Mononuclear cell (primary cell): Measurements from ENCODE around the gene ADRA2B. TPM values are rescaled to one million over a fixed set of nuclear protein-coding genes. Genes with fewer than 3 reads are reported as not detected.
"Not testable (repeated sequence)": the region's sequence is repeated elsewhere in the genome, so short reads cannot be mapped to it uniquely, and the experiment has no call there.

Experiments used
- H3K27me3 ChIP-seq: 2 replicates; pipeline ENCODE4 v1.6.0; 2011; ENCODE audit warnings: low read length, control low read depth; ENCODE audit not compliant: insufficient read depth
- H3K4me1 ChIP-seq: 2 replicates; pipeline ENCODE4 v1.5.1; 2011; ENCODE audit warnings: mild to moderate bottlenecking, low read length, control low read depth; ENCODE audit not compliant: insufficient read depth
- H3K4me3 ChIP-seq: 2 replicates; pipeline ENCODE4 v1.5.1; 2011; ENCODE audit warnings: mild to moderate bottlenecking, low read length, moderate library complexity
- H3K9me3 ChIP-seq: 2 replicates; pipeline ENCODE4 v1.5.1; 2011; ENCODE audit warnings: low read depth, mild to moderate bottlenecking, control low read depth, low read length
- total RNA-seq: library from RNA; depleted of rRNA; stranded (reverse); fragments of >200 nt; gene quantifications from one replicate; pipeline ENCODE4 v1.2.3, GENCODE V29; 2012

The ADRA2B gene
- total RNA-seq, 1 donor: 1.5 TPM

GRCh38 chr2:96070351-96070750 lies 46.0 kb downstream of the ADRA2B start:
- not testable (repeated sequence) for H3K4me1 ChIP-seq, H3K9me3 ChIP-seq, H3K4me3 ChIP-seq

GRCh38 chr2:96069878-96070277 lies 46.5 kb downstream of the ADRA2B start:
- H3K27me3 ChIP-seq, H3K4me1 ChIP-seq, H3K9me3 ChIP-seq, H3K4me3 ChIP-seq: not testable (repeated sequence)

More at GRCh38 chr2:96070351-96070750, 46.0 kb downstream of the ADRA2B start:
- not testable (repeated sequence) for H3K27me3 ChIP-seq

- not testable (repeated sequence) for H3K9me3 ChIP-seq, H3K4me3 ChIP-seq, H3K4me1 ChIP-seq, H3K27me3 ChIP-seq
These were observed 48.3 kb downstream of the ADRA2B start for GRCh38 chr2:96067902-96068581.

- H3K27me3 ChIP-seq, H3K4me3 ChIP-seq, H3K9me3 ChIP-seq, H3K4me1 ChIP-seq: not testable (repeated sequence)
These were observed 49.2 kb downstream of the ADRA2B start for GRCh38 chr2:96067098-96067660.

- H3K4me3 ChIP-seq, H3K4me1 ChIP-seq, H3K9me3 ChIP-seq, H3K27me3 ChIP-seq: not testable (repeated sequence)
These were observed 49.9 kb downstream of the ADRA2B start for GRCh38 chr2:96066511-96066910.

GRCh38 chr2:96065954-96066353 lies 50.4 kb downstream of the ADRA2B start:
- not testable (repeated sequence) for H3K4me3 ChIP-seq, H3K4me1 ChIP-seq, H3K9me3 ChIP-seq, H3K27me3 ChIP-seq

GRCh38 chr2:96065381-96065930 lies 50.9 kb downstream of the ADRA2B start:
- no peaks in the 10 kb centered on the region for H3K4me1 ChIP-seq
- no peak overlapping the region for H3K4me3 ChIP-seq
- H3K9me3 ChIP-seq: no peaks in the 10 kb centered on the region
- no peaks in the 10 kb centered on the region for H3K27me3 ChIP-seq

- H3K4me3 ChIP-seq, H3K4me1 ChIP-seq, H3K27me3 ChIP-seq, H3K9me3 ChIP-seq: not testable (repeated sequence)
These were observed 51.6 kb downstream of the ADRA2B start for GRCh38 chr2:96064760-96065159.

GRCh38 chr2:96064047-96064675 lies 52.2 kb downstream of the ADRA2B start:
- H3K27me3 ChIP-seq, H3K4me1 ChIP-seq, H3K4me3 ChIP-seq, H3K9me3 ChIP-seq: not testable (repeated sequence)

GRCh38 chr2:96063116-96063899 lies 53.1 kb downstream of the ADRA2B start:
- H3K9me3 ChIP-seq, H3K4me3 ChIP-seq, H3K4me1 ChIP-seq, H3K27me3 ChIP-seq: not testable (repeated sequence)

Other genes starting within 250 kb of the ADRA2B start
- 83.4 TPM for gene ANKRD36C, start 124.7 kb downstream of the ADRA2B start, total RNA-seq
- 1.3 TPM for gene GPAT2, start 81.7 kb downstream of the ADRA2B start, total RNA-seq
- gene ASTL, start 21.9 kb upstream of the ADRA2B start, total RNA-seq: 6.5 TPM
- 891 TPM for gene DUSP2, start 28.9 kb upstream of the ADRA2B start, total RNA-seq
- gene STARD7, start 92.3 kb upstream of the ADRA2B start, total RNA-seq: 96.8 TPM
- 51.6 TPM for gene TMEM127, start 149.4 kb upstream of the ADRA2B start, total RNA-seq
- gene CIAO1, start 149.7 kb upstream of the ADRA2B start, total RNA-seq: 65.4 TPM
- gene SNRNP200, start 189.0 kb upstream of the ADRA2B start, total RNA-seq: 80.5 TPM
- gene ITPRIPL1, start 208.7 kb upstream of the ADRA2B start, total RNA-seq: 4.7 TPM
- gene NCAPH, start 219.2 kb upstream of the ADRA2B start, total RNA-seq: 1.8 TPM